Subcutaneous adipose tissue (tissue), 4 donors: Measurements from ENCODE around the gene TPD52L1. TPM values are rescaled to one million over a fixed set of nuclear protein-coding genes. Genes with fewer than 3 reads are reported as not detected.

ENCODE experiments used
- CTCF ChIP-seq: fragments of 450-650 bp; IDR thresholded peaks from one replicate; pipeline ENCODE4 v1.5.1; 2016; ENCODE audit warnings: low read depth, mild to moderate bottlenecking, control low read depth, antibody characterized with exemption, moderate library complexity
- total RNA-seq, 4 donors: library from RNA; depleted of rRNA; stranded (reverse); fragments of >200 nt; gene quantifications; one replicate each; pipeline ENCODE4 v1.1.0, GENCODE V29; 2016

Gene TPD52L1
- total RNA-seq, 4 donors from 2014 or later, result 18.7 to 70.6 (median 33.4) TPM

DNA sequence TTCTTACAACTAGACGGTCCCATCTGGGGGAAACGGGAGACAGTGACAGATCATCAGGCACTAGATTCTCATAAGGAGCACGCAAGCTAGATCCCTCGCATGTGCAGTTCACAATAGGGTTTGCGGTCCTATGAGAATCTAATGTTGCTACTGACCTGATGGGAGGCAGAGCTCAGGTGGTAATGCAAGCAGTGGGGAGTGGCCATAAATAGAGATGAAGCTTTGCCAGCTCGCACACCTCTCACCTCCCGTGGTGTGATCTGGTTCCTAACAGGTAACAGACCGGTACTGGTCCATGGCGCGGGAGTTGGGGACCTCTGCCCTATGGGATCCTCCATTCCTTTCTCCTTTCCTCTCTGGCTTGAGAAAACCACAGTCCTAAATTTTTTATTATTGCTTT is 63.8 kb downstream of the TPD52L1 start:
- TF ChIP-seq CTCF, result no peak

DNA sequence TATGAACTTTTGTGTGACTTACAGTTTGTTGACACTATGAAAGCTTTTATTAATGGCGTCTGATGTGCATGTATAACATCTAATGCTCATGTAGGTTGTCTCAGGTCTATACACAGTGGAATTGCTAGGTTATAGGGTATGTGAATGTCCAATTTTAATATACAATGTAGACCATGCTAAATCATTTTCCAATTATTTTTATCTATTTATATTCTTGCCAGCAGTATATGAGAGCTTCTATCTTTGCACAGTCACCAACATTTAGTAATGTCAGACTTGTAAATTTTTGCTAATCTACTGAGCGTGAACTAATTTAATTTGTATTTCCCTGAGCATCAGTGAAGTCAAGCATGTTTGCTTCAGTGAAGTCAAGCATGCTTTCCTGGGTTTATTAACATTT is 64.4 kb downstream of the TPD52L1 start:
- TF ChIP-seq CTCF, result no peak

DNA sequence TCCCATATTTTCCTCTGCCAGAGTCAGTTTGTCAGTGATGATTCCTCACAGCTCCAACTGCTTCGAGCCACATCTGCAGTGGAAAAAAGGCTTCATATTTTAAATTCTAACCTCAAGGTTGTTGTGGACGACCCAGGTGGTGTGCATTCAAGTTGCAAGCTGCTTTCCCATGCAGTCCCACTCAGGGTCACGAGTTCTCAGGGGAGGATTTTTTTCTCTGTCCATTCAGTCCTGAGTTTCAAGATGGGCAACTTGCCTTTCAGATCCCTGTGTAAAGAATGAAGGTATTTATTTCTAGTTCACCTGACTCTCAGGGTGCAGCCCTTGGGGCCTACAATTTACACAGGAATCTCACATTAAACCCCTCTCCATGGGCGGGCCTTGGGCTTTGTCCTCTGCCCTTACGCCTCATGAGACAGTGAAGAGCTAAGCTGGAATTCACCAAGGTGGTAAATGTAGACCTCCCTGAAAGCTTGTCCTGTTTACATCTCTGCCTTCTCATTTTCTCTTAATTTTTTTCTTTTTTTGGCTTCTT is 65.9 kb downstream of the TPD52L1 start:
- TF ChIP-seq CTCF, result no peak

DNA sequence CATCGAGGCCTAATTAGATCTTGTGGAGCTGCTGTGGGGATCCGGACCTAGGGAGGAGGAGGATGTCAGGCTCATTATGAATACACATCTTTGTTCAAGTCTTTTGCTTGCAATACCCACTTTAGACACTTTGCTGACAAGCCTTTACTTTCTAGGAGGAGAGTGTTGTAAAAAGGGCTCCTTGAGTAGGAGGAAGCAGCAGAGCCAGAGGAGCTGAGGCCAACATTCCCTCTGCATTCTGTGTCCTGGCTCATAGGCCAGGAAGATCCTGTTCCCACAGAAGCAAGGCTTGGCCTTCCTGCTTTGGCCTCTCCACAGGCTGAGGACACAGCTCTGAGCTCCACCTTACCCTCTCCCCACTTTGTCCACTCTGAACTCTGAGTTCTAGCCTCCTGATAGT is 67.1 kb downstream of the TPD52L1 start:
- no peak for TF ChIP-seq CTCF

GRCh38 chr6:125222531-125223455 is 69.2 kb downstream of the TPD52L1 start:
- TF ChIP-seq CTCF, result no peak

DNA sequence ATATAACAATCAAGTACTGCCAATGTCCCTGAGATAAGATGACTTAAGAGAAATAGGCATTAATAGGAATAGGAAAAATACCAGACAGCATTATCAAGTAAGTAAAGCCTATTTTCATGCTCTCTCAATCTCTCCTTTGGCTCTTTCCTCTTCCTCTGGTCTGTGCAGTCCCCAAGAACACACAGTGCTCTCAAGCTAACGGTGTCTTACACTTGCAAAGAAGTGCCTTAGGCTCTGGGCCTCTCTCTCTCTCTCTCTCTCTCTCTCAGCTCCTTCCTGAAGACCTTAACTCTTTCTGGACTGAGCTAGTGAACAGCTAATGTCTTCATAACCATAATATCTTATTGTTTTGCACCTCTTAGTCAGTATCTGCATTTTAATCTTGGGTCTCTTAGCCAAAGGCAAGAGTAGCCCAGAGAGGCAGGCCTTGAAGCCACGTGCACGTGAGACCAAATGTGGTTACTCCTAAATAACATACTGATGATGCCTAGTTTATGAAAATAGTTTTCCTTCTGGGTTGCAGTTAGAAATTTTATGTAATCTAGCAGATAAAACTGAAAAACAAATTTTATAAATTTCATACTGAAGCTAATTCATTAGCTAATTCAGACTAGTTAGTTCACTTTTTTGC is 70.8 kb downstream of the TPD52L1 start:
- TF ChIP-seq CTCF, result no peak

DNA sequence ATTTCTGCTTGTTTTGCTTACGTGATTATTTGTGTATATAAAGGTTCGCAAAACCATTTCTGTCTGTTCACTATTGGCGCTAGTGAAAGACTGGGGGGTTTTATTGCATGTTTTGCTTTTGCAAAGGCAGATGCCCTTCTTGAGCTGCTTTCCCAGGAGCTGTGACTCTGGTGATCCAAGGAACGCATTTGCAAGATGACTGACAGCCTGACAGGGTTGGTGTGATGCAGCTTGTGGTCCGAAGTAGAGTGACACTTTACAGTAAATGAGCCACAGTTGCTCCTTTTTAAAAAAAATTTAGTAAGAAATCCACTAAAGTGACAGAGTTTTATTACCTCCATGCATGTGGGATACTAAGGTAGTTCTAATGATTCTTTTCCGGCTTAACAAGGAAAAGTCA is 73.7 kb downstream of the TPD52L1 start:
- no peak for TF ChIP-seq CTCF
